ENCODE data around the gene KCNIP4.

GRCh38 chr4:21677173-21677572 lies 271.4 kb downstream of the KCNIP4 start:
- TF ChIP-seq POLR2A (IDR thresholded peaks at IDR 0.05) (no peak), CTCF (IDR thresholded peaks at IDR 0.05) (no peak)
